Mesendoderm (in vitro differentiated cells): ENCODE measurements around the gene AOAH.

Experiments used
- DNase-seq: peaks from one replicate; pipeline ENCODE4 v3.0.0; 2013
- H2AK5ac ChIP-seq: 2 replicates; pipeline ENCODE4 v1.6.1; 2013; ENCODE audit warnings: low read length, inconsistent platforms
- H2BK120ac ChIP-seq: 2 replicates; pipeline ENCODE4 v1.6.1; 2013; ENCODE audit warnings: low read depth, mild to moderate bottlenecking, low read length, moderate library complexity, mixed read lengths
- H2BK15ac ChIP-seq: replicated peaks from 2 replicates; pipeline ENCODE4 v1.6.1; 2013; ENCODE audit warnings: low read depth, mild to moderate bottlenecking, moderate library complexity
- H2BK5ac ChIP-seq: 2 replicates; pipeline ENCODE4 v1.6.1; 2013; ENCODE audit warnings: low read length, inconsistent platforms
- H3K18ac ChIP-seq: 2 replicates; pipeline ENCODE4 v1.6.1; 2013; ENCODE audit warnings: mild to moderate bottlenecking, low read length, mixed read lengths
- H3K23ac ChIP-seq: one replicate; pipeline ENCODE4 v1.6.1; 2013; ENCODE audit warnings: low read length
- H3K27ac ChIP-seq: 2 replicates; pipeline ENCODE4 v1.5.1; 2013; ENCODE audit warnings: low read depth, mild to moderate bottlenecking, inconsistent platforms, low read length, moderate library complexity
- H3K27me3 ChIP-seq: 2 replicates; pipeline ENCODE4 v1.6.1; 2013; ENCODE audit warnings: low read length, control low read depth, mild to moderate bottlenecking, inconsistent platforms; ENCODE audit not compliant: insufficient read depth, poor library complexity
- H3K36me3 ChIP-seq: 2 replicates; pipeline ENCODE4 v1.6.1; 2013; ENCODE audit warnings: low read length, inconsistent platforms; ENCODE audit not compliant: control insufficient read depth, insufficient read depth
- H3K4ac ChIP-seq: one replicate; pipeline ENCODE4 v1.6.1; 2013; ENCODE audit warnings: low read depth, mild to moderate bottlenecking, low read length, moderate library complexity
- H3K4me1 ChIP-seq: 2 replicates; pipeline ENCODE4 v1.6.1; 2013; ENCODE audit warnings: low read depth, low read length, inconsistent platforms; ENCODE audit not compliant: control insufficient read depth
- H3K4me2 ChIP-seq: 2 replicates; pipeline ENCODE4 v1.6.1; 2013; ENCODE audit warnings: low read length
- H3K4me3 ChIP-seq: 2 replicates; pipeline ENCODE4 v1.5.1; 2013; ENCODE audit warnings: mild to moderate bottlenecking, low read length
- H3K56ac ChIP-seq: one replicate; pipeline ENCODE4 v1.6.1; 2013; ENCODE audit warnings: low read length
- H3K79me1 ChIP-seq: 2 replicates; pipeline ENCODE4 v1.6.1; 2013; ENCODE audit warnings: low read length, inconsistent platforms
- H3K79me2 ChIP-seq: 2 replicates; pipeline ENCODE4 v1.6.1; 2013; ENCODE audit warnings: mild to moderate bottlenecking, low read length; ENCODE audit not compliant: control insufficient read depth, insufficient read depth
- H3K9ac ChIP-seq: 2 replicates; pipeline ENCODE4 v1.6.1; 2013; ENCODE audit warnings: low read length, inconsistent platforms
- H4K5ac ChIP-seq: one replicate; pipeline ENCODE4 v1.6.1; 2013; ENCODE audit warnings: low read length
- H4K8ac ChIP-seq: one replicate; pipeline ENCODE4 v1.6.1; 2013; ENCODE audit warnings: low read depth, mild to moderate bottlenecking, control low read depth, low read length, moderate library complexity
- WGBS: extraction: QIAGEN DNeasy Blood & Tissue Kit; methylation state at CpG from one replicate; pipeline ENCODE4 v1.1.7; 2013; ENCODE audit warnings: low lambda C conversion rate, missing lambda C conversion rate; ENCODE audit not compliant: insufficient coverage; ENCODE audit errors: extremely low coverage; 5-methylcytosine and 5-hydroxymethylcytosine counted together

The AOAH gene

GRCh38 chr7:36762394-36762793, 38.1 kb upstream of the AOAH start:
- Histone ChIP-seq H3K79me1 (no peaks in the 10 kb centered on the region), H3K79me2 (no peaks in the 10 kb centered on the region), H2BK15ac (no peak overlapping the region), H3K4me1 (peaks cover 6% of the 10 kb centered on the region), H3K36me3 (no peaks in the 10 kb centered on the region), H2AK5ac (no peak overlapping the region), H3K4me3 (no peak overlapping the region), H3K23ac (no peak overlapping the region), H4K5ac (no peak overlapping the region), H3K27me3 (no peaks in the 10 kb centered on the region), H3K4ac (no peak overlapping the region), H3K9ac (no peak overlapping the region), H4K8ac (no peak overlapping the region), H3K4me2 (no peak overlapping the region), H3K27ac (no peak overlapping the region), H2BK5ac (no peak overlapping the region), H2BK120ac (no peak overlapping the region), H3K18ac (no peak overlapping the region), H3K56ac (no peak overlapping the region)
- no peak for DNase-seq
- WGBS = no CpG with 5 or more reads among the region's 2 CpGs

GRCh38 chr7:36761835-36762234, 37.5 kb upstream of the AOAH start:
- Histone ChIP-seq H3K9ac (no peak overlapping the region), H3K4me1 (peaks cover 6% of the 10 kb centered on the region), H2AK5ac (no peak overlapping the region), H3K79me2 (no peaks in the 10 kb centered on the region), H4K5ac (no peak overlapping the region), H2BK120ac (no peak overlapping the region), H2BK5ac (no peak overlapping the region), H4K8ac (no peak overlapping the region), H3K27ac (no peak overlapping the region), H3K4ac (no peak overlapping the region), H3K18ac (no peak overlapping the region), H3K4me2 (no peak overlapping the region), H3K23ac (no peak overlapping the region), H3K36me3 (no peaks in the 10 kb centered on the region), H3K56ac (no peak overlapping the region), H3K4me3 (no peak overlapping the region), H3K27me3 (no peaks in the 10 kb centered on the region), H2BK15ac (no peak overlapping the region), H3K79me1 (no peaks in the 10 kb centered on the region)
- WGBS = no CpG with 5 or more reads among the region's 2 CpGs
- no peak for DNase-seq

DNA sequence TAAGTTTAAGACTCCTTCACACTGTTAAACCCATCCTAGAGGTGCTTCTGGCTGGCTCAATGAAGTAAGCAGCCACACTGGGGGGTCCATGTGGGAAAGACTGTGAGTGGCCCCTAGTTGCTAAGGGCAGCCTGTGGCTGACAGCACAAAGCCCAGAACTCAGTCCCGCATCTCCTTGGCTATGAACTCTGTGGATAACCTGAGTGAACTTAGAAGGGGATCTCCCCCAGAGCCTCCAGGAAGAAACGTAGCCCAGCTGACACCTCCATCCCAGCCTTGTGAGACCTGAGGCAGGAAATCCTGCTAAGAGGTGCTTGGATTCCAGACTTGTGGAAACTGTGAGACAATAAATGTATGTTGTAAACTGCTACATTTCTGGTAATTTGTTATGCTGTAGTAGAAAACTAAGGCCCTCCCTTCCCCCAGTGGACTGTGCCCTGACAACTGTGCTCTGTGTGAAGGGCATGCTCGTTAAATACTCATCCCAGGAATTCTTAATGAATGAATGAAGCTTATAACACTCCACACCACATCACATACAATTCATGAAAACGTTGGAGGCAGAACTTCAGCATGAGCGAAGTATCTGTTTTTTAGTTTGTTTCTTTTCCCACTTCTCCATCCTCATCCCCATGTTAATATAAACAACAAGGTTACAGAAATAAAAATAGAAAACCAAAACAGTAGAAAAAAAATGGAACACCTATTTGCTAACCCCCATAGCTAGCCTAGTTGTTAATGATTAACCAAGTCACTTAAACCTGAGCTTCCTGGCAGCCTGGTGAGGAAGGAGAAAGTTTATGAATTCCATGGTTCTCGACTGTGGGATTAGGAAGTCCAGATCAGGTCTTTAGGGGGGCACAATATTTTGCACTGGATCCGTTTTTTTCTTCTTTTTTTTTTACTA, 36.8 kb upstream of the AOAH start:
- Histone ChIP-seq H3K18ac (no peak overlapping the region), H2BK120ac (no peak overlapping the region), H3K4me2 (no peak overlapping the region), H3K56ac (no peak overlapping the region), H3K27me3 (no peaks in the 10 kb centered on the region), H2AK5ac (no peak overlapping the region), H3K79me1 (no peaks in the 10 kb centered on the region), H2BK15ac (no peak overlapping the region), H2BK5ac (no peak overlapping the region), H3K36me3 (no peaks in the 10 kb centered on the region), H3K27ac (no peak overlapping the region), H3K4ac (no peak overlapping the region), H4K5ac (no peak overlapping the region), H4K8ac (no peak overlapping the region), H3K9ac (no peak overlapping the region), H3K4me1 (peaks cover 6% of the 10 kb centered on the region), H3K23ac (no peak overlapping the region), H3K79me2 (no peaks in the 10 kb centered on the region), H3K4me3 (no peak overlapping the region)
- no CpG with 5 or more reads among the region's 7 CpGs for WGBS
- no peak for DNase-seq

DNA sequence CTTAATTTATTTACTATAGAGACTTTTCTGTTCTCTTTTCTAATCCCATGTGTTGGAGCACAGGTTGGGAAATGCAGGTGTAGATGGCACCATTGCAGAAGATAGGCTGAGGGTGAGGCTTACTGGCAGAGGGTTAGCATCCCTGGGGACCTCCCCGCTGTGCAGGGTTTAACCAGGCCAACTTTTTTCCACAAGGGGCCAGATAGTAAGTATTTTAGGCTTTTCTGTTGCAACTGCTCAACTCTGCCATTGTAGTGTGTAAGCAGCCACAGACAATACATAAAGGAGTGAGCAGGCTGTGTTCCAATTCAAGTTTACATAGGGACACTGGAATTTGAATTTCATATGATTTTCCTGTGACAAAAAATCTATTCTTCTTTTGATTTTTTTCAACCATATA, 34.6 kb upstream of the AOAH start:
- H3K4me2 ChIP-seq = no peak overlapping the region
- no peak overlapping the region for H3K23ac ChIP-seq
- no peak overlapping the region for H2BK15ac ChIP-seq
- no peak overlapping the region for H2BK5ac ChIP-seq
- DNase-seq = no peak
- H4K8ac ChIP-seq = no peak overlapping the region
- H4K5ac ChIP-seq = no peak overlapping the region
- no peak overlapping the region for H3K4ac ChIP-seq
- WGBS = no CpG with 5 or more reads among the region's 1 CpG
- no peak overlapping the region for H3K56ac ChIP-seq
- no peak overlapping the region for H3K9ac ChIP-seq
- H2AK5ac ChIP-seq = no peak overlapping the region
- H3K18ac ChIP-seq = no peak overlapping the region
- no peak overlapping the region for H3K27ac ChIP-seq
- no peak overlapping the region for H2BK120ac ChIP-seq
- H3K79me2 ChIP-seq = no peaks in the 10 kb centered on the region
- H3K27me3 ChIP-seq = no peaks in the 10 kb centered on the region
- no peak overlapping the region for H3K4me3 ChIP-seq
- no peaks in the 10 kb centered on the region for H3K79me1 ChIP-seq
- H3K36me3 ChIP-seq = no peaks in the 10 kb centered on the region
- H3K4me1 ChIP-seq = peaks cover 6% of the 10 kb centered on the region

GRCh38 chr7:36755484-36755883, 31.2 kb upstream of the AOAH start:
- no peak overlapping the region for H3K27ac ChIP-seq
- no peak overlapping the region for H3K9ac ChIP-seq
- no peak overlapping the region for H4K8ac ChIP-seq
- H3K36me3 ChIP-seq = no peaks in the 10 kb centered on the region
- H2BK15ac ChIP-seq = no peak overlapping the region
- no peak for DNase-seq
- no peak overlapping the region for H3K4me2 ChIP-seq
- H3K79me1 ChIP-seq = no peaks in the 10 kb centered on the region
- no peak overlapping the region for H3K23ac ChIP-seq
- H3K4me1 ChIP-seq = no peaks in the 10 kb centered on the region
- no peak overlapping the region for H3K18ac ChIP-seq
- H2BK120ac ChIP-seq = no peak overlapping the region
- no peak overlapping the region for H2AK5ac ChIP-seq
- no peak overlapping the region for H3K4ac ChIP-seq
- WGBS = no CpG with 5 or more reads among the region's 8 CpGs
- H3K56ac ChIP-seq = no peak overlapping the region
- H3K79me2 ChIP-seq = no peaks in the 10 kb centered on the region
- no peaks in the 10 kb centered on the region for H3K27me3 ChIP-seq
- H2BK5ac ChIP-seq = no peak overlapping the region
- no peak overlapping the region for H3K4me3 ChIP-seq
- H4K5ac ChIP-seq = no peak overlapping the region
